Measurements from ENCODE around the gene ROCK2. TPM values are rescaled to one million over a fixed set of nuclear protein-coding genes. Genes with fewer than 3 reads are reported as not detected.
A peak's percentile ranks its signal among the peaks of the same experiment; 100 is the strongest.

The ROCK2 gene
- total and polyA plus RNA-seq, 2 of the 13 experiments (the other 11 are each of a cell fraction or from before 2014, with no cell fraction given), result 38.1 to 119 TPM

DNA sequence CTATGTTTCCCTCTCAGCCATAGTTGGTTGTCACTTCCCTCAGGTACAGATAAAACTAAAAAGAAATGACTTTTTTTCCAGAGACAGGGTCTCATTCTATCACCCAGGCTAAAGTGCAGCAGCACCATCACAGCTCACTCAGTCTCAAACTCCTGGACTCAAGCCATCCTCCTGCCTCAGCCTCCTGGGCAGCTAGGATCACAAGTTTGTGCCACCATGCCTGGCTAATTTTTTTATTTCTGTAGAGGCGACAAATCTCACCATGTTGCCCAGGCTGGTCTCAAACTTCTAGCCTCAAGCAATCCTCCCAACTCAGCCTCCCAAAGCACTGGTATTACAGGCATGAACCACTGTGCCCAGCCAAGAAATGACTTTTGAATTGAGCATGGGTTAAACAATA is 8.2 kb downstream of the ROCK2 start:
- BruUV-seq (replicated peaks), result no TSS peak
- Histone ChIP-seq H3K79me2 (ENCODE audit: insufficient read depth, low read length) (peaks cover 100% of the 10 kb centered on the region), H3K4me3 (replicated peaks in 1 of 3; ENCODE audit: insufficient read depth in 1 of 3, low read depth in 2 of 3, low read length in 3 of 3) (no peak overlapping the region), H3K27me3 (ENCODE audit: control insufficient read depth in 1 of 2, insufficient read depth in 2 of 2, low read length in 2 of 2) (no peaks in the 10 kb centered on the region), H3K36me3 (replicated peaks in 1 of 2; ENCODE audit: control insufficient read depth in 1 of 2, insufficient read depth in 2 of 2, low read length in 2 of 2) (peaks cover 0 to 2% of the 10 kb centered on the region in 2 experiments; a peak in 3 of 5 replicates), H2AFZ (ENCODE audit: low read length) (no peak overlapping the region), H3K4me2 (ENCODE audit: low read depth, low read length) (peak overlapping the region; percentile 21), H3K9ac (ENCODE audit: insufficient read depth, low read depth, low read length) (no peak overlapping the region), H3K4me1 (ENCODE audit: insufficient read depth, low read length) (peaks cover 87% of the 10 kb centered on the region), H3K9me3 (ENCODE audit: low read length) (no peaks in the 10 kb centered on the region), H4K20me1 (ENCODE audit: insufficient read depth, low read length) (peaks cover 100% of the 10 kb centered on the region), H3K27ac (ENCODE audit: extremely low read length, insufficient read depth, low read length) (no peak overlapping the region)
- ChIA-PET CTCF (ENCODE audit: low intra/inter-chr PET ratio, low total read pairs) (no interaction called here), POLR2A (interaction anchor here (1.4 to 4.5 kb wide), 3 partner anchors 8 to 29 kb away, joined by 3 to 28 read pairs (median 4); partner anchors contain the start of gene ROCK2)
- DNase-seq (ENCODE audit: low spot score) (no peak), ATAC-seq (peak; percentile 21; the same call in 1 of the 3 replicates), FAIRE-seq (no peak)
- intact Hi-C loops (cut with micrococcal nuclease; ENCODE audit: unreplicated experiment), result no loop called here
- in situ Hi-C loops (cut with HindIII; ENCODE audit: extremely low pct_ligation_motif_present, low pct_unique_long_range_greater_than_20kb), result loop anchor here (5.0 kb wide), 1 partner anchor 36 kb away; no protein-coding TSS in a partner anchor
- TF ChIP-seq ZMYM3 (CRISPR knock-in tag; IDR thresholded peaks at IDR 0.05) (peak; percentile 49; the same call in 1 of the 2 replicates), DNMT1 (CRISPR knock-in tag; IDR thresholded peaks at IDR 0.05) (no peak), SRF (IDR thresholded peaks at IDR 0.05; ENCODE audit: low read depth, low read length) (no peak), FOXP1 (IDR thresholded peaks at IDR 0.05) (no peak), FOXP1 (CRISPR knock-in tag; IDR thresholded peaks at IDR 0.05) (no peak), POLR2G (IDR thresholded peaks at IDR 0.05; ENCODE audit: low read depth, low read length) (peak; percentile 23; the same call in 1 of the 2 replicates), POLR2A (IDR thresholded peaks at IDR 0.05; ENCODE audit: insufficient read depth in 1 of 2, low read depth in 2 of 2, low read length in 2 of 2) (0 out of 4 replicates have a peak, but pooled peaks of 1 of the 2 experiments have one; percentile 14), ZMYM4 (CRISPR knock-in tag; IDR thresholded peaks at IDR 0.05) (0 out of 2 replicates have a peak, but pooled peaks have one; percentile 3), ZSCAN22 (CRISPR knock-in tag; IDR thresholded peaks at IDR 0.05) (no peak), RBM22 (optimal IDR thresholded peaks at IDR 0.05; ENCODE audit: low read length) (peak; percentile 79), KAT7 (CRISPR knock-in tag; IDR thresholded peaks at IDR 0.05; ENCODE audit: borderline replicate concordance) (no peak), ZNF782 (CRISPR knock-in tag; IDR thresholded peaks at IDR 0.05; ENCODE audit: borderline replicate concordance) (no peak), RFXANK (CRISPR knock-in tag; IDR thresholded peaks at IDR 0.05) (no peak), ZMYM2 (CRISPR knock-in tag; IDR thresholded peaks at IDR 0.05) (peak; percentile 19; the same call in 1 of the 2 replicates), SNAPC5 (CRISPR knock-in tag; IDR thresholded peaks at IDR 0.05; ENCODE audit: borderline replicate concordance) (no peak)
- TF ChIP-seq, protein P1, sequence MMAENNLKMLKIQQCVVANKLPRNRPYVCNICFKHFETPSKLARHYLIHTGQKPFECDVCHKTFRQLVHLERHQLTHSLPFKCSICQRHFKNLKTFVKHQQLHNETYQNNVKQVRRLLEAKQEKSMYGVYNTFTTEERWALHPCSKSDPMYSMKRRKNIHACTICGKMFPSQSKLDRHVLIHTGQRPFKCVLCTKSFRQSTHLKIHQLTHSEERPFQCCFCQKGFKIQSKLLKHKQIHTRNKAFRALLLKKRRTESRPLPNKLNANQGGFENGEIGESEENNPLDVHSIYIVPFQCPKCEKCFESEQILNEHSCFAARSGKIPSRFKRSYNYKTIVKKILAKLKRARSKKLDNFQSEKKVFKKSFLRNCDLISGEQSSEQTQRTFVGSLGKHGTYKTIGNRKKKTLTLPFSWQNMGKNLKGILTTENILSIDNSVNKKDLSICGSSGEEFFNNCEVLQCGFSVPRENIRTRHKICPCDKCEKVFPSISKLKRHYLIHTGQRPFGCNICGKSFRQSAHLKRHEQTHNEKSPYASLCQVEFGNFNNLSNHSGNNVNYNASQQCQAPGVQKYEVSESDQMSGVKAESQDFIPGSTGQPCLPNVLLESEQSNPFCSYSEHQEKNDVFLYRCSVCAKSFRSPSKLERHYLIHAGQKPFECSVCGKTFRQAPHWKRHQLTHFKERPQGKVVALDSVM (CRISPR knock-in tag; IDR thresholded peaks at IDR 0.05), result peak; percentile 95
- TF ChIP-seq, protein P2, sequence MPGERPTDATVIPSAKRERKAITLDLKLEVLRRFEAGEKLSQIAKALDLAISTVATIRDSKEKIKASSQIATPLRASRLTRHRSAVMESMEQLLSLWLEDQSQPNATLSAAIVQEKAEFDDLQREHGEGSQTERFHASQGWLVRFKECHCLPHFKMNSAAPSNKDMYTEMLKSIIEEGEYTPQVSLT (CRISPR knock-in tag; IDR thresholded peaks at IDR 0.05; ENCODE audit: borderline replicate concordance, low read depth), result no peak
- WGBS (ENCODE audit: low lambda C conversion rate), result 100% methylated on average over 1 of the region's 1 CpG

Data from HepG2 (cell line).